D341Med (cell line): Measurements from ENCODE around the gene PRAMEF18.
"Not testable (repeated sequence)": the region's sequence is repeated elsewhere in the genome, so short reads cannot be mapped to it uniquely, and the experiment has no call there.

Source experiments
- DNase-seq: peaks from one replicate; pipeline ENCODE4 v3.0.0; 2012; ENCODE audit warnings: low spot score

Gene PRAMEF18

GRCh38 chr1:13225675-13226204 is at the start of gene PRAMEF18:
TSS of gene PRAMEF18 (minus strand) at chr1:13226154. CDS start at chr1:13226106, 48 bp downstream.
- not testable (repeated sequence) for DNase-seq

- DNase-seq = not testable (repeated sequence)
Observed at GRCh38 chr1:13265124-13265523, 39.2 kb upstream of the PRAMEF18 start.

GRCh38 chr1:13253898-13254297 is 27.9 kb upstream of the PRAMEF18 start, which contains the start of gene PRAMEF5:
TSS of gene PRAMEF5 (plus strand) at chr1:13254198. CDS start at chr1:13259269, 5,071 bp downstream.
- not testable (repeated sequence) for DNase-seq

- DNase-seq = not testable (repeated sequence)
Observed at GRCh38 chr1:13247122-13247521, 21.2 kb upstream of the PRAMEF18 start.

GRCh38 chr1:13246554-13246871 is 20.6 kb upstream of the PRAMEF18 start:
- not testable (repeated sequence) for DNase-seq

- DNase-seq = not testable (repeated sequence)
Observed at GRCh38 chr1:13245841-13246553, 20.0 kb upstream of the PRAMEF18 start.

- DNase-seq = not testable (repeated sequence)
Observed at GRCh38 chr1:13243536-13244263, 17.7 kb upstream of the PRAMEF18 start.

- DNase-seq = not testable (repeated sequence)
Observed at GRCh38 chr1:13239633-13240032, 13.7 kb upstream of the PRAMEF18 start.

- not testable (repeated sequence) for DNase-seq
Observed at GRCh38 chr1:13237572-13237971, 11.6 kb upstream of the PRAMEF18 start.

GRCh38 chr1:13234057-13234456 is 8.1 kb upstream of the PRAMEF18 start:
- DNase-seq = not testable (repeated sequence)

- DNase-seq = not testable (repeated sequence)
Observed at GRCh38 chr1:13232056-13232455, 6.1 kb upstream of the PRAMEF18 start.

- not testable (repeated sequence) for DNase-seq
Observed at GRCh38 chr1:13231061-13231750, 5.3 kb upstream of the PRAMEF18 start.

GRCh38 chr1:13230601-13231000 is 4.6 kb upstream of the PRAMEF18 start:
- DNase-seq = not testable (repeated sequence)

- DNase-seq = not testable (repeated sequence)
Observed at GRCh38 chr1:13230096-13230495, 4.1 kb upstream of the PRAMEF18 start.

GRCh38 chr1:13228343-13228781 is 2.4 kb upstream of the PRAMEF18 start:
- DNase-seq = no peak

- not testable (repeated sequence) for DNase-seq
Observed at GRCh38 chr1:13227271-13228055, 1.5 kb upstream of the PRAMEF18 start.

- DNase-seq = no peak
Observed at GRCh38 chr1:13224480-13225060, 1.4 kb downstream of the PRAMEF18 start.

GRCh38 chr1:13222788-13223187 is 3.2 kb downstream of the PRAMEF18 start:
- DNase-seq = not testable (repeated sequence)

- not testable (repeated sequence) for DNase-seq
Observed at GRCh38 chr1:13219203-13219602, 6.8 kb downstream of the PRAMEF18 start.

GRCh38 chr1:13216619-13217018 is 9.3 kb downstream of the PRAMEF18 start:
- DNase-seq = not testable (repeated sequence)

GRCh38 chr1:13208712-13209111 is 17.2 kb downstream of the PRAMEF18 start:
- DNase-seq = not testable (repeated sequence)
